ENCODE results near the gene TTPAL.

The TTPAL gene, protein sequence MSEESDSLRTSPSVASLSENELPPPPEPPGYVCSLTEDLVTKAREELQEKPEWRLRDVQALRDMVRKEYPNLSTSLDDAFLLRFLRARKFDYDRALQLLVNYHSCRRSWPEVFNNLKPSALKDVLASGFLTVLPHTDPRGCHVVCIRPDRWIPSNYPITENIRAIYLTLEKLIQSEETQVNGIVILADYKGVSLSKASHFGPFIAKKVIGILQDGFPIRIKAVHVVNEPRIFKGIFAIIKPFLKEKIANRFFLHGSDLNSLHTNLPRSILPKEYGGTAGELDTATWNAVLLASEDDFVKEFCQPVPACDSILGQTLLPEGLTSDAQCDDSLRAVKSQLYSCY

GRCh38 chr20:44475694-44476560 is at the start of gene TTPAL:
TSS of gene TTPAL (plus strand) at chr20:44475874. CDS start at chr20:44480000, 4,126 bp downstream.
- peak; percentile 67 to 77 for DNase-seq

DNA sequence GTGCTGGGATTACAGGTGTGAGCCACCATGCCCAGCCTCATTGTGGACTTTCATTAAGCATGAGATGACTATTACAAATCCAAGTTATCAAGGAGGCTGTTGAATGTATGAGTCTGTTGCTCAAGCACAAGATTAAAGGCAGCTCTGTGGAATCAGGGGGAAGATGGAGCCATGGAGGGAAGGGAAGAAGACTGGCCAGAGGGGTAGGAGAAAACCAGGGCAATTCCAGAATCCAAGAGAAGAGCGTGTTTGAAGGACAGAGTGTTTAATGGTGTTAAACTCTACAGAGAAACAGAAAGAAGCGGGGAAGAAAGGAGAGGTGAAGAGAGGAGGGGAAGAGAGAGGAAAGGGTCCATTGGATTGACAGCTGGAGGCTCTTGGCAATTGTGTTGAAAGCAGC is 49.8 kb upstream of the TTPAL start:
- DNase-seq, result no peak

DNA sequence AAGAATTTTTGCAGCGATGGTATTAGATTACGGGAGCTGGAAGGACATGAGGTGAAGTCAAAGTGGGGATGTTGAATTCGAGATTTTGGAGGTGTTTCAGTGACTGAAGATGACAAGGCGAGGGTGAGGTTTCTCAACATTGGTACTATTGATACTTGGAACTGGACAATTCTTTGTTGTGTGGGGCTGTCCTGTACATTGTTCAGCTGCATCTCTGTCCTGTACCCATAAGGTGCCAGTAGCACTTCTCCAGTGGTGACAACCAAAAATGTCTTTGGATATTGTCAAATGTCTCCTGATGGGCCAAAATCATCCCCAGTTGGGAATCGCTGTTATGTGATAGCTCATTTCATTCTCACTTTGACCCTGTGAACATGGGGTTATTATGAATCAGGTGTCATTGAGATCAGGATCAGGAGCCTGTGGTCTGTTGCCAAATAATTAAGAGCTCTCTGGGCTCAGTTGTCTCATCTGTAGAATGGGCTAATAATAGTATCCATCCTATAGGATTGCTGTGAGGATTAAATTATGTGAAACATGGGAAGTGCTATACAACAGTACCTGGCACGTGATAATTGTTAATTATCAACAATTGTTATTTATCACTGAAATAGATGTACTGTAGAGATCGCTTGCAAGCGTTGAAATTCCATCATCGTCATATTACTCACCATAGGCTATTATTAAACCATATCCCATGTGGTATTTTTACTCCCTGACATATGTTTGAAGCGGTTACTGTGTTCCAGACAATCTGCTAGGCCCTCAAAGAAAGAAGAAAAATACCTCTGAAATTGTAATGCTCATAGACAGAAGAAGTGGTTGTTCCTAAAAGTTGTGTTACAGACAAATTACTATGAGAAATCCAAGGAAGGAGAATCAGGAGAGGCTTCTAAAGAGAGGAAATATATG is 48.5 kb upstream of the TTPAL start:
- no peak for DNase-seq

- DNase-seq, result no peak
These were observed 47.9 kb upstream of the TTPAL start for GRCh38 chr20:44427804-44428173.

DNA sequence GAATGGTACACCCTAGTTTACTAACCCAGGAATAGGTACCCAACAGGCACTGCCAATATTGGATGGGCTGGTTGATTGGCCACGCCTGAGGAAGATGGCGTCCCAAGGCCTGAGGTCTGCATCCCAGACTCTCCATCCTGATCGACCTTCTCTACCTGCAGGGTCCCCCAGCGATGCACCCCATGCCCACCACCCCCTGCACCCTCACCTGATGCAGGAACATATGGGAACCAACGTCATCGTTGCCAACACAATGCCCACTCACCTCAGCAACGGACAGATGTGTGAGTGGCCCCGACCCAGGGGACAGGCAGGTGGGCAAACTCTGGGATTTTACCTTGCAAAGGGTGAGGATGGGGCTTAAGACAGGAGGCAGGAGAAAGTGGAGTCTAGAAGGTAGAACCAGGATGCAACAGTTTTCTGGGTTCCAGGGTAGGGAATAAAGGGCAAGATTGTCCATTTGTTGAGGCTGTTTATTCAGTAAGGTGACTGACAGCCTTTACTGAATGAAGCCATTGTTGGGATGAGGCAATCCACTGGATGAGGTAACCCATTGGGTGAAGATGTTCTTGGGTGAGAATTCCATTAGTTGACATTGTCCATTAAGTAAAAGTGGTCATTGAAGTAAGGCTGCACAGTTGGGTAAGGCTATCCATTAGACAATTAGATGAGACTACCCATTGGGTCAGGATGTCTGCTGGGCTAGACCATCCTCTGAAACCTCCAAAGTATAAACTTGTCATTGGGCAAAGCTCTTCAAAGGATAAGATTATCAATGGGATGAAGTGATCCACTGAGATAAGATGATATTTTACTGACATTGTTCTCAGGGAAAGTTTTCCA is 47.3 kb upstream of the TTPAL start:
- no peak for DNase-seq

GRCh38 chr20:44429017-44429339 is 46.7 kb upstream of the TTPAL start:
- DNase-seq, result no peak

GRCh38 chr20:44429419-44430269 is 46.0 kb upstream of the TTPAL start:
- DNase-seq, result no peak

GRCh38 chr20:44430270-44431065 is 45.2 kb upstream of the TTPAL start:
- DNase-seq, result no peak

DNA sequence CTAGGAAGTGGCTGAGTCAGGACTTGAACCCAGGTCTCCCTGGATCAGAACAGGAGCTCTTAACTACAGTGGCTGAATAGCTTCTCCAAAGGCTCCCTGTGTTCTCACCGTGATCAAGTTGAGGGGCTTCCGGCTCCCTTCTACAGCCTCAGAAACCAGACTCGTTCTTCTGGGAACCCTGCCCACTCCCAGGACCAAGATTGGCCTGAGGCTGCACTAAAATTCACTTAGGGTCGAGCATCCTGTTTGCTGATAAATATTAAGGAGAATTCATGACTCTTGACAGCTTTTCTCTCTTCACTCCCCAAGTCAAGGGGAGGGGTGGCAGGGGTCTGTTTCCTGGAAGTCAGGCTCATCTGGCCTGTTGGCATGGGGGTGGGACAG is 44.6 kb upstream of the TTPAL start:
- DNase-seq, result no peak

- DNase-seq, result no peak
These were observed 44.0 kb upstream of the TTPAL start for GRCh38 chr20:44431502-44432234.

GRCh38 chr20:44432618-44433577 is 42.8 kb upstream of the TTPAL start:
- no peak for DNase-seq

- no peak for DNase-seq
These were observed 41.7 kb upstream of the TTPAL start for GRCh38 chr20:44433751-44434538.

DNA sequence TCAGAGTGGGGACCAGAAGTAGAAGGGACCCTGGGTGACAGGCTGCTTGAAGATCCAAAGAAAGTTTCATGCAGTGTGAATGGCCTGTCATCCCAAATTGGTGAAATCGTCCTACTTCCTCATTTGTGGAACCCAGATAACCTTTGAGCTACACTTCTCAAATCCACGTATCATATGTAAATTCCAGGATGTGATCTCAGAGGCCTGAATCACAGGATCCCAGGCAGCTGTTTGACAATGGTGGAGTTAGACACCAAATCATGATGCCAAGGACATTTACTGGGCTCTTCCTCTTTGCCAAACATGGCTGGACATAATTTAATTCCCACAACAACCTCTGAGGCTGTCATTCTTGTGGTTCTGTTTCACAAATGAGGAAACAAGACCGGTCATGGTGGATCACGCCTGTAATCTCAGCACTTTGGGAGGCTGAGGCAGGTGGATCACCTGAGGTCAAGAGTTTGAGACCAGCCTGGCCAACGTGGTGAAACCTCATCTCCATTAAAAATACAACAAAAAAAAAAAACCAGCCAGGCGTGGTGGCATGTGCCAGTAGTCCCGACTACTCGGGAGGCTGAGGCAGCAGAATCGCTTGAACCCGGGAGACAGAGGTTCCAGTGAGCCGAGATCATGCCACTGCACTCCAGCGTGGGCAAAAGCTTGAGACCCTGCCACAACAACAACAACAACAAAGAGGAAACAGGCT is 39.9 kb upstream of the TTPAL start:
- DNase-seq, result no peak

DNA sequence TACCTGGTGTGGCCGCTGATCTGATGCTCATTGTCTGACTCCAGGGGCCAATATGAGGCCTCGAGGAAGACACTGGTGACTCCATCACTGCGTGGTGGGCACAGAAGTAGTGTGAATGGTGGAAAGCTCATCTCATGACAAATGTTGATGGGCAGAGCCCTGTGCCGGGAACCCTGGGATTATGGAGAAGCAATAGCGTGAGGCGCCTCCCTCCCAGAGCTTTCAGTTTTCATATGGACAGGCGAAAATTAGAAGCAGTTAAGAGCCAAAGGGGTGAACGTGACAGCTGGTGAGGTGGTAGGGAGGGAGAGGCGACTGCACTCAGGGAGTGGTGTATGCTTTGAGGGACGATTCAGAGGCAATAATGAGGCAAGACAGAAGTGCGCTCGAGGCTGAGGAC is 39.3 kb upstream of the TTPAL start:
- DNase-seq, result no peak

GRCh38 chr20:44437497-44437896 is 38.2 kb upstream of the TTPAL start:
- no peak for DNase-seq

GRCh38 chr20:44438782-44439181 is 36.9 kb upstream of the TTPAL start:
- DNase-seq, result no peak

DNA sequence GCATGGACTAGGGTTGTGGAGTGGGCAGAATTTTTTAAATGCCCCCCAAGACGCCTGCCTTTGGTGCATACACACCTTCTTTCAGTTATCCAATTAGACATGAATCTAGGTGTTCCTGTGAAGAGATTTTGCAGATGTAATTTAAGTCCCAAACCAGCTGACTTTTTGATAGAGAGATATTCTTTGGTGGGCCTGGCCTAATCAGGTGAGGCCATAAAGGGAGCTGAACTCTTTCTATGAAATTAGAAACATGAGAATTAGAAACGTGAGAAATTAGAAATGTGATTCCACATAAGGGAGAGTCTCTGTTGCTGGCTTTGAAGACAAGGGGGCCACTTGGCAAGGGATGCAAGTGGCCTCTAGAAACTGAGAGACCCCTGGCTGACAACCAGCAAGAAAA is 36.4 kb upstream of the TTPAL start:
- no peak for DNase-seq

Measured in AML-193 (cell line).